Liver (tissue), 9 donors: ENCODE data around the gene TNRC6B. TPM values are rescaled to one million over a fixed set of nuclear protein-coding genes. Genes with fewer than 3 reads are reported as not detected.

ENCODE experiments used
- DNase-seq: peaks from one replicate; pipeline ENCODE4 v3.0.0-alpha.2; 2017; ENCODE audit warnings: low spot score
- H3K27ac ChIP-seq, 2 donors: one replicate each; pipeline ENCODE4 v1.7.0; 2013; ENCODE audit warnings: inconsistent platforms in 2 of 2, low read length in 2 of 2, control low read depth in 1 of 2, low read depth in 1 of 2, mild to moderate bottlenecking in 1 of 2
- H3K27me3 ChIP-seq, 4 donors: one replicate each; pipeline versions ENCODE4 v1.6.1 to v1.7.0; 2013; ENCODE audit warnings: low read length in 3 of 4, inconsistent platforms in 1 of 4, mild to moderate bottlenecking in 1 of 4, moderate library complexity in 1 of 4; ENCODE audit not compliant: control insufficient read depth in 4 of 4, insufficient read depth in 4 of 4
- H3K36me3 ChIP-seq, 4 donors: one replicate each; pipeline versions ENCODE4 v1.6.1 to v1.7.0; 2013; ENCODE audit warnings: low read length in 3 of 4, mild to moderate bottlenecking in 3 of 4, low read depth in 1 of 4, moderate library complexity in 1 of 4; ENCODE audit not compliant: control insufficient read depth in 4 of 4, insufficient read depth in 3 of 4
- H3K4me1 ChIP-seq, 4 donors: one replicate each; pipeline versions ENCODE4 v1.6.1 to v1.7.0; 2013; ENCODE audit warnings: low read length in 3 of 4, mild to moderate bottlenecking in 3 of 4, moderate library complexity in 1 of 4; ENCODE audit not compliant: control insufficient read depth in 4 of 4, insufficient read depth in 4 of 4
- H3K4me3 ChIP-seq, 3 donors: one replicate each; pipeline versions ENCODE4 v1.6.1 to v1.7.0; 2013; ENCODE audit warnings: low read length in 3 of 3, control low read depth in 1 of 3, low read depth in 1 of 3, mild to moderate bottlenecking in 1 of 3
- H3K9ac ChIP-seq, 2 donors: one replicate each; pipeline ENCODE4 v1.7.0; 2013; ENCODE audit warnings: low read length in 2 of 2, mild to moderate bottlenecking in 2 of 2, moderate library complexity in 2 of 2, control low read depth in 1 of 2, low read depth in 1 of 2
- H3K9me3 ChIP-seq, 4 donors: one replicate each; pipeline versions ENCODE4 v1.6.1 to v1.7.0; 2013; ENCODE audit warnings: low read length in 3 of 4; ENCODE audit not compliant: control insufficient read depth in 4 of 4
- CTCF ChIP-seq: fragments of 150-350 bp; IDR thresholded peaks from 2 replicates; pipeline ENCODE4 v1.5.1; 2017; ENCODE audit warnings: improper control_type of control experiment, low read depth, low read length; ENCODE audit not compliant: missing input control
- FOXA1 ChIP-seq: IDR thresholded peaks from 2 replicates; pipeline ENCODE4 v1.6.1; 2016; ENCODE audit warnings: antibody characterized with exemption
- FOXA2 ChIP-seq: IDR thresholded peaks from 2 replicates; pipeline ENCODE4 v1.6.1; 2016; ENCODE audit warnings: antibody characterized with exemption
- GABPA ChIP-seq, 2 donors: IDR thresholded peaks in 1 of 2; conservative IDR thresholded peaks in 1 of 2; 2 replicates each; pipeline ENCODE4 v1.6.1; 2016; ENCODE audit warnings: antibody characterized with exemption in 2 of 2, mild to moderate bottlenecking in 1 of 2, moderate library complexity in 1 of 2
- HNF4A ChIP-seq, 2 donors: conservative IDR thresholded peaks; 2 replicates each; pipeline ENCODE4 v1.6.1; 2016; ENCODE audit warnings: antibody characterized with exemption in 2 of 2, mild to moderate bottlenecking in 2 of 2
- JUND ChIP-seq, 2 donors: IDR thresholded peaks; 2 replicates each; pipeline ENCODE4 v1.6.1; 2016; ENCODE audit warnings: antibody characterized with exemption in 2 of 2
- MAX ChIP-seq: IDR thresholded peaks from 2 replicates; pipeline ENCODE4 v1.6.1; 2016; ENCODE audit warnings: antibody characterized with exemption
- NR2F2 ChIP-seq: IDR thresholded peaks from 2 replicates; pipeline ENCODE4 v1.6.1; 2016; ENCODE audit warnings: antibody characterized with exemption
- RAD21 ChIP-seq, 2 donors: IDR thresholded peaks; 2 replicates each; pipeline ENCODE4 v1.6.1; 2016; ENCODE audit warnings: antibody characterized with exemption in 2 of 2, mild to moderate bottlenecking in 2 of 2
- RXRA ChIP-seq, 2 donors: IDR thresholded peaks; 2 replicates each; pipeline ENCODE4 v1.6.1; 2017 to 2018; ENCODE audit warnings: antibody characterized with exemption in 2 of 2, mild to moderate bottlenecking in 1 of 2
- SP1 ChIP-seq: IDR thresholded peaks from 2 replicates; pipeline ENCODE4 v1.6.1; 2018; ENCODE audit warnings: antibody characterized with exemption, mild to moderate bottlenecking
- TAF1 ChIP-seq: conservative IDR thresholded peaks from 2 replicates; pipeline ENCODE4 v1.6.1; 2016; ENCODE audit warnings: antibody characterized with exemption, mild to moderate bottlenecking
- ZBTB33 ChIP-seq: IDR thresholded peaks from 2 replicates; pipeline ENCODE4 v1.6.1; 2016; ENCODE audit warnings: antibody characterized with exemption
- WGBS: extraction: QIAGEN DNeasy Blood & Tissue Kit; methylation state at CpG from one replicate; pipeline ENCODE4 v1.1.7; 2013; 5-methylcytosine and 5-hydroxymethylcytosine counted together
- polyA plus RNA-seq, 2 donors: library from polyadenylated mRNA; stranded (reverse) in 1 of 2; unstranded in 1 of 2; fragments of 200-250 nt in 1 of 2; fragments of >200 nt in 1 of 2; fragmentation: Nextera tagmentation in 1 of 2; extraction: Ambion mirVana in 1 of 2; gene quantifications; one replicate each; pipeline versions ENCODE4 v1.2.1 to v1.2.3, GENCODE V29; 2013 to 2015
- total RNA-seq, 2 donors: library from RNA; depleted of rRNA; stranded (reverse); fragments of >200 nt; gene quantifications; one replicate each; pipeline ENCODE4 v1.2.3, GENCODE V29; 2014
- TF ChIP-seq, protein P1 (sequence below): IDR thresholded peaks from 2 replicates; pipeline ENCODE4 v1.6.1; 2016; ENCODE audit warnings: antibody characterized with exemption
- donor health status: healthy.
- donor health status: healthy.
- donor health status: healthy.
- donor health status: healthy.
- donor health status: healthy.

The TNRC6B gene
- total and polyA plus RNA-seq, 4 donors, result 4.6 to 39.1 (median 26.4) TPM

DNA sequence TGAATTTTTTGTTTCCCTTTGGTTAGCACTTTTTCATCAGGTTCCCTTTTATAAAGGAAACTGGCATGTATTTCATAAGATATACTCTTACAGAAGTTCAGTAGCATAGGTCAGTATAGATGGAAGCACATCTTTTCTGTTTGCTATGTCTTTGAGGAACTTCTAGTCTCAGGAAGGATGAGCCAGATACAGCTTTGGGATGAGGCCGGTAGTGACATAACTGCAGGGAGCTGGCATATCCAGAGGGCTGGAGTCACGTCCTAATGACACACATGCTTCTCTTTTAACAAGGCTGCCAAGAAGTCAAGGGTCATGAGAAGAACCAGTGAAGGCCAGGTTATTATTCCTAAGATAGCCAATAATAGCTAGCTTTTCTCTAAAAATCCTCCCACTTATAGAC lies 135.3 kb downstream of the TNRC6B start (continued):
- TF ChIP-seq ZBTB33 (no peak), RAD21 (IDR thresholded peaks at IDR 0.05) (no peak), NR2F2 (no peak), GABPA (IDR thresholded peaks at IDR 0.05 in 1 of 2, conservative IDR thresholded peaks at IDR 0.05 in 1 of 2) (no peak), HNF4A (conservative IDR thresholded peaks at IDR 0.05) (no peak), FOXA2 (no peak)
- TF ChIP-seq, protein P1, sequence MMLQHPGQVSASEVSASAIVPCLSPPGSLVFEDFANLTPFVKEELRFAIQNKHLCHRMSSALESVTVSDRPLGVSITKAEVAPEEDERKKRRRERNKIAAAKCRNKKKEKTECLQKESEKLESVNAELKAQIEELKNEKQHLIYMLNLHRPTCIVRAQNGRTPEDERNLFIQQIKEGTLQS, result no peak

GRCh38 chr22:40314041-40314440 lies 136.3 kb downstream of the TNRC6B start:
- Histone ChIP-seq H3K27ac (no peak overlapping the region), H3K9me3 (no peaks in the 10 kb centered on the region), H3K9ac (no peak overlapping the region), H3K4me3 (no peak overlapping the region), H3K27me3 (no peaks in the 10 kb centered on the region), H3K4me1 (no peaks in the 10 kb centered on the region), H3K36me3 (peaks cover 11 to 78% (median 67%) of the 10 kb centered on the region in 4 donors)
- DNase-seq, result no peak
- TF ChIP-seq JUND (IDR thresholded peaks at IDR 0.05) (no peak), SP1 (no peak)

GRCh38 chr22:40320687-40321086 lies 143.0 kb downstream of the TNRC6B start:
- Histone ChIP-seq H3K9me3 (no peaks in the 10 kb centered on the region), H3K27me3 (no peaks in the 10 kb centered on the region), H3K36me3 (peaks cover 9 to 58% (median 53%) of the 10 kb centered on the region in 4 donors), H3K4me1 (no peaks in the 10 kb centered on the region), H3K27ac (no peak overlapping the region), H3K9ac (no peak overlapping the region), H3K4me3 (no peak overlapping the region)
- TF ChIP-seq RAD21 (IDR thresholded peaks at IDR 0.05) (no peak), TAF1 (no peak), JUND (IDR thresholded peaks at IDR 0.05) (no peak), MAX (no peak), NR2F2 (no peak)
- TF ChIP-seq, protein P1, result no peak
- no peak for DNase-seq

- no peak overlapping the region for H3K9ac ChIP-seq
- 81% methylated on average over 5 of the region's 5 CpGs for WGBS
- no peak for DNase-seq
- H3K9me3 ChIP-seq, result no peaks in the 10 kb centered on the region
- H3K4me3 ChIP-seq, result no peak overlapping the region
- no peaks in the 10 kb centered on the region for H3K4me1 ChIP-seq
- TF ChIP-seq RAD21 (IDR thresholded peaks at IDR 0.05), result no peak
- no peak for TF ChIP-seq RXRA (IDR thresholded peaks at IDR 0.05)
- no peak for TF ChIP-seq CTCF
- no peak for TF ChIP-seq JUND (IDR thresholded peaks at IDR 0.05)
- no peak for TF ChIP-seq NR2F2
- TF ChIP-seq FOXA1, result no peak
- no peak for TF ChIP-seq HNF4A (conservative IDR thresholded peaks at IDR 0.05)
- TF ChIP-seq FOXA2, result no peak
- TF ChIP-seq GABPA (IDR thresholded peaks at IDR 0.05 in 1 of 2, conservative IDR thresholded peaks at IDR 0.05 in 1 of 2), result no peak
- H3K27ac ChIP-seq, result no peak overlapping the region
- H3K27me3 ChIP-seq, result no peaks in the 10 kb centered on the region
- peaks cover 8 to 46% (median 43%) of the 10 kb centered on the region in 4 donors for H3K36me3 ChIP-seq
These were observed 144.3 kb downstream of the TNRC6B start for GRCh38 chr22:40322021-40322420.
